Psoas muscle (tissue), 8 donors: ENCODE data around the gene SPTBN1. TPM values are rescaled to one million over a fixed set of nuclear protein-coding genes. Genes with fewer than 3 reads are reported as not detected.

Experiments
- ATAC-seq, 4 donors: fragments of 200-7000 bp; cut with Tn5 transposase; one replicate each; pipeline ENCODE4 v1.9.1; 2020; ENCODE audit warnings: moderate library complexity in 3 of 4, mild to moderate bottlenecking in 2 of 4
- DNase-seq, 2 donors: peaks; one replicate each; pipeline ENCODE4 v3.0.0-alpha.2; 2020
- H3K27ac ChIP-seq: fragments of 200-600 bp; one replicate; pipeline ENCODE4 v1.8.0; 2022
- H3K27me3 ChIP-seq, 3 donors: fragments of 200-600 bp in 1 of 3; one replicate each; pipeline versions ENCODE4 v1.6.1 to v1.8.0; 2013 to 2022; ENCODE audit warnings: low read length in 2 of 3, mild to moderate bottlenecking in 2 of 3, moderate library complexity in 1 of 3; ENCODE audit not compliant: insufficient read depth in 3 of 3
- H3K36me3 ChIP-seq, 2 donors: fragments of 200-600 bp in 1 of 2; one replicate each; pipeline versions ENCODE4 v1.6.1 to v1.8.0; 2013 to 2022; ENCODE audit warnings: low read depth in 1 of 2, mild to moderate bottlenecking in 1 of 2, moderate library complexity in 1 of 2; ENCODE audit not compliant: insufficient read depth in 1 of 2
- H3K4me1 ChIP-seq: fragments of 200-600 bp; one replicate; pipeline ENCODE4 v1.8.0; 2022
- H3K4me3 ChIP-seq: fragments of 200-600 bp; one replicate; pipeline ENCODE4 v1.8.0; 2022; ENCODE audit warnings: mild to moderate bottlenecking
- H3K9me3 ChIP-seq: fragments of 200-600 bp; one replicate; pipeline ENCODE4 v1.8.0; 2022
- WGBS, 3 donors: extraction: QIAGEN DNeasy Blood & Tissue Kit; methylation state at CpG; one replicate each; pipeline versions ENCODE4 v1.1.6 to v1.1.7; 2013; 5-methylcytosine and 5-hydroxymethylcytosine counted together
- intact Hi-C, 2 donors: fragments of 100-400 bp; cut with DNase I; formaldehyde crosslinking; loops; one replicate each; pipeline versions ENCODE4 v1.11.0 to v1.14.2; 2022
- polyA plus RNA-seq, 3 donors: library from polyadenylated mRNA; stranded (reverse); fragments of 200-250 nt; gene quantifications; one replicate each; pipeline ENCODE4 v1.2.3, GENCODE V29; 2013
- total RNA-seq, 4 donors: library from RNA; stranded (reverse); fragmentation: NEBNext Ultra II Directional in 2 of 4; extraction: Animal tissue kit (Norgen Biotek cat#: 25700) in 2 of 4; gene quantifications; one replicate each; pipeline versions ENCODE4 v1.2.1 to v1.2.4, GENCODE V29; 2021 to 2023
- TF ChIP-seq, protein P1 (sequence below): fragments of 200-600 bp; IDR thresholded peaks from one replicate; pipeline ENCODE4 v1.8.0; 2022; ENCODE audit warnings: antibody characterized with exemption
- donor health status: healthy with polysubstance abuse.
- donor health status: DM: no; HTN: no; CAD: no; lungs with moderate emphysema.
- donor health status: Bipolar disorder and iron deficiency.
- donor health status: healthy.
- donor health status: DM: yes; HTN: yes; CAD: no.
- donor health status: DM: no; HTN: no; CAD: no.
- donor health status: DM: no; HTN: no; CAD: no.
- donor health status: DM: yes; HTN: yes; CAD: no.

Gene SPTBN1
- total and polyA plus RNA-seq, 7 donors, result 22.9 to 180 (median 87.8) TPM

- Histone ChIP-seq H3K27ac (peak overlapping the region; percentile 33), H3K4me1 (peaks cover 38% of the 10 kb centered on the region), H3K27me3 (no peaks in the 10 kb centered on the region), H3K9me3 (no peaks in the 10 kb centered on the region), H3K4me3 (no peak overlapping the region), H3K36me3 (peaks cover 0 to 91% of the 10 kb centered on the region in 2 donors)
- WGBS, 3 donors, result 64 to 77% (median 75%) methylated on average over 30 of the region's 30 CpGs
- intact Hi-C loops, result no loop called here
- DNase-seq, result peak in 1 of 2 donors; percentile 56
- TF ChIP-seq, protein P1, sequence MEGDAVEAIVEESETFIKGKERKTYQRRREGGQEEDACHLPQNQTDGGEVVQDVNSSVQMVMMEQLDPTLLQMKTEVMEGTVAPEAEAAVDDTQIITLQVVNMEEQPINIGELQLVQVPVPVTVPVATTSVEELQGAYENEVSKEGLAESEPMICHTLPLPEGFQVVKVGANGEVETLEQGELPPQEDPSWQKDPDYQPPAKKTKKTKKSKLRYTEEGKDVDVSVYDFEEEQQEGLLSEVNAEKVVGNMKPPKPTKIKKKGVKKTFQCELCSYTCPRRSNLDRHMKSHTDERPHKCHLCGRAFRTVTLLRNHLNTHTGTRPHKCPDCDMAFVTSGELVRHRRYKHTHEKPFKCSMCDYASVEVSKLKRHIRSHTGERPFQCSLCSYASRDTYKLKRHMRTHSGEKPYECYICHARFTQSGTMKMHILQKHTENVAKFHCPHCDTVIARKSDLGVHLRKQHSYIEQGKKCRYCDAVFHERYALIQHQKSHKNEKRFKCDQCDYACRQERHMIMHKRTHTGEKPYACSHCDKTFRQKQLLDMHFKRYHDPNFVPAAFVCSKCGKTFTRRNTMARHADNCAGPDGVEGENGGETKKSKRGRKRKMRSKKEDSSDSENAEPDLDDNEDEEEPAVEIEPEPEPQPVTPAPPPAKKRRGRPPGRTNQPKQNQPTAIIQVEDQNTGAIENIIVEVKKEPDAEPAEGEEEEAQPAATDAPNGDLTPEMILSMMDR, result no peak
- ATAC-seq, result no peak
Observed at GRCh38 chr2:54630858-54631497, 174.9 kb downstream of the SPTBN1 start.

DNA sequence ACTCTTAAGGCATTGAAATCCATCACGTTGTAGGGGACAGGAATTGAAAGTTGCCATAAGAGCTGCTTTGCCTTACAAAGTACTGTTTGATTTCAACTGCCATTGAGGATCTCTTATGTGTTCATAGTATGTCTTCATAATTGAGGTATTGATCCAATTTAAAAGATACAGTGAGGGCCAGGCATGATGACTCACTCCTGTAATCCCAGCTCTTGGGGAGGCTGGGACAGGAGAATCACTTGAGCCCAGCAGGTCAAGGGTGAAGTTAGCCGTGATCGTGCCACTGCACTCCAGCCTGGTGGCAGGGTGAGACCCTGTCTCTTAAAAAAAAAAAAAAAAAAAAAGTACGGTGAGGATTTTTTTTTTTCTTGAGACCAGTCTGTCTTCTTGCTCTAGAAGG is 175.6 kb downstream of the SPTBN1 start:
- Histone ChIP-seq H3K4me3 (no peak overlapping the region), H3K4me1 (peaks cover 38% of the 10 kb centered on the region), H3K27ac (peak overlapping the region; percentile 33), H3K36me3 (peaks cover 0 to 84% of the 10 kb centered on the region in 2 donors), H3K27me3 (no peaks in the 10 kb centered on the region), H3K9me3 (no peaks in the 10 kb centered on the region)
- intact Hi-C loops, result no loop called here
- no peak for DNase-seq
- TF ChIP-seq, protein P1, result no peak
- 64 to 73% (median 69%) methylated on average over 4 of the region's 4 CpGs for WGBS, 3 donors
- ATAC-seq, result no peak

- ATAC-seq, result peak in 2 of 4 donors; percentile 35 to 41
- intact Hi-C loops, result no loop called here
- peaks cover 4 to 78% of the 10 kb centered on the region in 2 donors for H3K36me3 ChIP-seq
- peak overlapping the region; percentile 70 for H3K27ac ChIP-seq
- H3K4me3 ChIP-seq, result no peak overlapping the region
- 55 to 80% (median 56%) methylated on average over 12 of the region's 12 CpGs for WGBS, 3 donors
- TF ChIP-seq, protein P1, result no peak
- peaks cover 38% of the 10 kb centered on the region for H3K4me1 ChIP-seq
- H3K9me3 ChIP-seq, result no peaks in the 10 kb centered on the region
- peak; percentile 43 to 70 for DNase-seq
- no peaks in the 10 kb centered on the region for H3K27me3 ChIP-seq
Observed at GRCh38 chr2:54632733-54633692, 176.9 kb downstream of the SPTBN1 start.

DNA sequence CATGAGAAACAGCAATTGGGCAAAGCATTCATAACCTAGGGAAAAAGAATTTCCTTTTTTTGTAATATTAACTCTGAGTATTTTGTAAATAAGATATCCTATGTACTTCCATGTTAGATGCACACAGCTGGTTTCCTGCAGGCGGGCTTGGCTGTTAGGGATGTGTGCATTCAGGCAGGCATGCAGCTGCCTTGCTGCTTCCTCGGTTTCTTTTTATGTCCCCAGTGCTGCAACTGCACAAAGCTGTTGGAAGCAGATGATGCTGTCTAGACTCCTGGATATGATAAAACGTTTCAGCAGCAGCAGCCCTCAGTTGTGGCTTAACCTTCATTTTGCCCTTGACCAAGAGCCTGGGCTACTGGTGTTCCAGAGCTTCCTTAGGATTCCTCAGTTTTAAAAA is 177.9 kb downstream of the SPTBN1 start:
- WGBS, 3 donors, result 38 to 48% (median 41%) methylated on average over 3 of the region's 3 CpGs
- no peaks in the 10 kb centered on the region for H3K27me3 ChIP-seq
- H3K27ac ChIP-seq, result peak overlapping the region; percentile 70
- H3K4me3 ChIP-seq, result no peak overlapping the region
- H3K4me1 ChIP-seq, result peaks cover 38% of the 10 kb centered on the region
- TF ChIP-seq, protein P1, result no peak
- peaks cover 5 to 78% of the 10 kb centered on the region in 2 donors for H3K36me3 ChIP-seq
- intact Hi-C loops, result no loop called here
- no peak for ATAC-seq
- DNase-seq, result no peak
- no peaks in the 10 kb centered on the region for H3K9me3 ChIP-seq
